ENCODE results near the gene ICAM3.
"Not testable (repeated sequence)": the region's sequence is repeated elsewhere in the genome, so short reads cannot be mapped to it uniquely, and the experiment has no call there.

ICAM3 gene

GRCh38 chr19:10352764-10353671 is 13.6 kb upstream of the ICAM3 start:
- DNase-seq (ENCODE audit: low read depth, low spot score), result no peak
- H3K4me3 ChIP-seq (ENCODE audit: low read length), result no peak overlapping the region

- DNase-seq (ENCODE audit: low read depth, low spot score), result no peak
Observed at GRCh38 chr19:10346509-10346908, 7.1 kb upstream of the ICAM3 start.

GRCh38 chr19:10344780-10345179 is 5.4 kb upstream of the ICAM3 start:
- DNase-seq (ENCODE audit: low read depth, low spot score), result no peak
- no peak overlapping the region for H3K4me3 ChIP-seq (ENCODE audit: low read length)

More at GRCh38 chr19:10346509-10346908, 7.1 kb upstream of the ICAM3 start:
- H3K4me3 ChIP-seq (ENCODE audit: low read length), result no peak overlapping the region

- DNase-seq (ENCODE audit: low read depth, low spot score), result no peak
- H3K4me3 ChIP-seq (ENCODE audit: low read length), result no peak overlapping the region
Observed at GRCh38 chr19:10343495-10343894, 4.1 kb upstream of the ICAM3 start.

- peak overlapping the region; percentile 81 for H3K4me3 ChIP-seq (ENCODE audit: low read length)
- DNase-seq (ENCODE audit: low read depth, low spot score), result no peak
Observed at GRCh38 chr19:10339977-10340376, 553 bp upstream of the ICAM3 start.

GRCh38 chr19:10338940-10339339 is 484 bp downstream of the ICAM3 start:
- DNase-seq (ENCODE audit: low read depth, low spot score), result no peak
- peak overlapping the region; percentile 81 for H3K4me3 ChIP-seq (ENCODE audit: low read length)

GRCh38 chr19:10336725-10337124 is 2.7 kb downstream of the ICAM3 start:
- DNase-seq (ENCODE audit: low read depth, low spot score); H3K4me3 ChIP-seq (ENCODE audit: low read length): not testable (repeated sequence)

- DNase-seq (ENCODE audit: low read depth, low spot score), result no peak
- no peak overlapping the region for H3K4me3 ChIP-seq (ENCODE audit: low read length)
Observed at GRCh38 chr19:10335352-10335985, 4.0 kb downstream of the ICAM3 start.

GRCh38 chr19:10334588-10335351 is 4.7 kb downstream of the ICAM3 start:
- peak; percentile 34 for DNase-seq (ENCODE audit: low read depth, low spot score)
- no peak overlapping the region for H3K4me3 ChIP-seq (ENCODE audit: low read length)

GRCh38 chr19:10333758-10334587 is 5.5 kb downstream of the ICAM3 start:
- H3K4me3 ChIP-seq (ENCODE audit: low read length), result peak overlapping the region; percentile 91
- no peak for DNase-seq (ENCODE audit: low read depth, low spot score)

- peak; percentile 97 for DNase-seq (ENCODE audit: low read depth, low spot score)
- H3K4me3 ChIP-seq (ENCODE audit: low read length), result peak within 1 kb of the TSS; percentile 91
Observed at GRCh38 chr19:10332965-10333757, 6.3 kb downstream of the ICAM3 start, which contains the start of gene RAVER1. RAVER1 (minus strand) TSS chr19:10333529; CDS start chr19:10333507, 22 bp downstream.

GRCh38 chr19:10332158-10332964 is 7.1 kb downstream of the ICAM3 start:
- H3K4me3 ChIP-seq (ENCODE audit: low read length), result peak overlapping the region; percentile 91
- no peak for DNase-seq (ENCODE audit: low read depth, low spot score)

GRCh38 chr19:10329555-10329954 is 9.9 kb downstream of the ICAM3 start:
- H3K4me3 ChIP-seq (ENCODE audit: low read length), result no peak overlapping the region

GRCh38 chr19:10328558-10329429 is 10.6 kb downstream of the ICAM3 start:
- no peak for DNase-seq (ENCODE audit: low read depth, low spot score)
- no peak overlapping the region for H3K4me3 ChIP-seq (ENCODE audit: low read length)

More at GRCh38 chr19:10329555-10329954, 9.9 kb downstream of the ICAM3 start:
- no peak for DNase-seq (ENCODE audit: low read depth, low spot score)

GRCh38 chr19:10327793-10328192 is 11.6 kb downstream of the ICAM3 start:
- no peak overlapping the region for H3K4me3 ChIP-seq (ENCODE audit: low read length)
- no peak for DNase-seq (ENCODE audit: low read depth, low spot score)

- DNase-seq (ENCODE audit: low read depth, low spot score), result no peak
- H3K4me3 ChIP-seq (ENCODE audit: low read length), result no peak overlapping the region
Observed at GRCh38 chr19:10325732-10326131, 13.7 kb downstream of the ICAM3 start.

Data from Jurkat, Clone E6-1 (cell line).